CD8-positive, alpha-beta memory T cell (primary cell): Measurements from ENCODE around the gene KCNC1. TPM values are rescaled to one million over a fixed set of nuclear protein-coding genes. Genes with fewer than 3 reads are reported as not detected.

Experiments
- CTCF ChIA-PET: fragments of 350-600 bp; sonication (Branson Sonifier 250); formaldehyde crosslinking; loops from one replicate; lab custom pipeline; 2021; ENCODE audit warnings: antibody characterized with exemption; lab: Charles Lee
- POLR2A ChIA-PET: fragments of 350-600 bp; sonication (Branson Sonifier 250); formaldehyde crosslinking; loops from one replicate; lab custom pipeline; 2021; ENCODE audit warnings: antibody characterized with exemption; lab: Charles Lee
- DNase-seq, 5 donors: peaks; one replicate each; pipeline versions ENCODE4 v3.0.0 to v3.0.0-alpha.2; 2020 to 2022; ENCODE audit warnings: mixed read lengths in 1 of 5
- H3K27ac ChIP-seq: one replicate; pipeline ENCODE4 v1.7.0; 2013; ENCODE audit warnings: low read depth, mild to moderate bottlenecking, low read length, moderate library complexity
- H3K27me3 ChIP-seq: 2 replicates; pipeline ENCODE4 v1.7.0; 2013; ENCODE audit warnings: low read length, mild to moderate bottlenecking; ENCODE audit not compliant: insufficient read depth, poor library complexity, severe bottlenecking
- H3K36me3 ChIP-seq: 2 replicates; pipeline ENCODE4 v1.7.0; 2013; ENCODE audit warnings: mild to moderate bottlenecking, low read length, moderate library complexity; ENCODE audit not compliant: insufficient read depth
- H3K4me1 ChIP-seq: 2 replicates; pipeline ENCODE4 v1.7.0; 2013; ENCODE audit warnings: mild to moderate bottlenecking, low read length, moderate library complexity; ENCODE audit not compliant: insufficient read depth
- H3K4me3 ChIP-seq: 2 replicates; pipeline ENCODE4 v1.7.0; 2013; ENCODE audit warnings: mild to moderate bottlenecking, low read length
- H3K9me3 ChIP-seq: 2 replicates; pipeline ENCODE4 v1.7.0; 2013; ENCODE audit warnings: mild to moderate bottlenecking, low read length
- H3K27ac Mint-ChIP-seq, 8 donors: one replicate each; pipeline ENCODE4 v1.8.0; 2020 to 2021; ENCODE audit warnings: mixed read lengths in 8 of 8, mild to moderate bottlenecking in 6 of 8, inconsistent platforms in 3 of 8, moderate library complexity in 3 of 8
- H3K27me3 Mint-ChIP-seq, 2 donors: one replicate each; pipeline ENCODE4 v1.8.0; 2020 to 2021; ENCODE audit warnings: mixed read lengths in 2 of 2, mild to moderate bottlenecking in 1 of 2, moderate library complexity in 1 of 2
- H3K36me3 Mint-ChIP-seq, 3 donors: one replicate each; pipeline ENCODE4 v1.8.0; 2020 to 2021; ENCODE audit warnings: mixed read lengths in 3 of 3, inconsistent platforms in 1 of 3, mild to moderate bottlenecking in 1 of 3
- H3K4me1 Mint-ChIP-seq, 3 donors: one replicate each; pipeline ENCODE4 v1.8.0; 2020 to 2021; ENCODE audit warnings: mixed read lengths in 3 of 3, inconsistent platforms in 1 of 3, mild to moderate bottlenecking in 1 of 3
- H3K4me3 Mint-ChIP-seq, 7 donors: one replicate each; pipeline ENCODE4 v1.8.0; 2020 to 2021; ENCODE audit warnings: mixed read lengths in 7 of 7, mild to moderate bottlenecking in 6 of 7, moderate library complexity in 4 of 7, inconsistent platforms in 2 of 7
- H3K9me3 Mint-ChIP-seq, 5 donors: one replicate each; pipeline ENCODE4 v1.8.0; 2020 to 2022; ENCODE audit warnings: mixed read lengths in 5 of 5, mild to moderate bottlenecking in 3 of 5, moderate library complexity in 2 of 5, inconsistent platforms in 1 of 5
- polyA plus RNA-seq: library from polyadenylated mRNA; unstranded; fragments of 300-500 nt; fragmentation: Illumina TruSeq; gene quantifications from one replicate; pipeline ENCODE4 v1.2.3, GENCODE V29; 2021
- total RNA-seq, 2 experiments: library from RNA; stranded (reverse); gene quantifications; one replicate each; pipeline ENCODE4 v1.2.3, GENCODE V29; 2021

KCNC1 gene
- total and polyA plus RNA-seq, 3 experiments from 2014 or later = not detected

- POLR2A ChIA-PET = no interaction called here
- Histone ChIP-seq H3K4me3 (no peak overlapping the region), H3K36me3 (no peaks in the 10 kb centered on the region), H3K27ac (no peak overlapping the region), H3K4me1 (no peaks in the 10 kb centered on the region), H3K9me3 (no peaks in the 10 kb centered on the region), H3K27me3 (no peaks in the 10 kb centered on the region)
- DNase-seq = no peak
- H3K27me3 Mint-ChIP-seq = no peaks in the 10 kb centered on the region
- no peaks in the 10 kb centered on the region for H3K9me3 Mint-ChIP-seq
- peaks cover 1 to 3% (median 2%) of the 10 kb centered on the region in 3 donors for H3K36me3 Mint-ChIP-seq
- H3K4me1 Mint-ChIP-seq = no peaks in the 10 kb centered on the region
- CTCF ChIA-PET = no interaction called here
- H3K4me3 Mint-ChIP-seq = peak overlapping the region in 1 of 7 donors; percentile 19
- no peak overlapping the region for H3K27ac Mint-ChIP-seq
These were observed 47.6 kb downstream of the KCNC1 start for GRCh38 chr11:17782145-17782544.

DNA sequence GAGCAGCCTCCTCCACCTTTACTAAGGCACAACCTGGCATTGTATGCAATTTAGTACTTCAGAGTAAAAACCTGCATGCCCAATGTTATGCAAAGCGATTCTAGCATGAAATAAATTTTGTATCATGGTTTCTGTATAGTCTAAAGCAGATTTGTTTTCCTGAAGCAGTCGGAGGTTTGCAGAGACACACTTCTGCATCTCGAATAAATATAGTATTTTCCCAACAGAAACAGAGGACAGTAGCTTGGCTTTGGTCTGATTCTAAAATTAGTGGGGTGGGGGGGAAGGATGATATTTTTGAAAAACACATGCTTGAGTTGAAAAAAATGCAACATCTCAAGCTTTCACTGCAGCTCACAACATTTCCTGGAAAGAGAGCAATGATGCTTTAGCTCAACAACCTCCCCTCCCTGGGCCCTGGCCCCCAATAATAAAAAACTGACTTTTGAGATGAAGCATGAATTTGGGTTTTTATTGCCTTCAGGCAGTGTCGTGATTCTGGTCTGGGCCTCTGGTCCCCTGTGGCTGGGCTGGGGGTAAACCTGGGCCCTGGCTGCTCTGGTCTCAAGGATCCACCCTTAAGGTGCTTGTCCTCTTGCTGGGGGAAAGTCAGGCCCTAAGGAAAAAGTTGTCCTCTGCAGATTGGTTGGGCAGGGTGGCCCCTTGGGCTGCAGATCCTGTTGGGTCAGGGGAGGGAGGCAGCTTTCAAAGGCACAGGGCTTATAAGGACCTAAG, 48.2 kb downstream of the KCNC1 start:
- no peaks in the 10 kb centered on the region for H3K27me3 ChIP-seq
- H3K4me3 ChIP-seq = no peak overlapping the region
- no peaks in the 10 kb centered on the region for H3K36me3 ChIP-seq
- H3K4me1 Mint-ChIP-seq = no peaks in the 10 kb centered on the region
- H3K9me3 Mint-ChIP-seq = no peaks in the 10 kb centered on the region
- H3K27ac ChIP-seq = no peak overlapping the region
- H3K36me3 Mint-ChIP-seq = peaks cover 5 to 7% (median 5%) of the 10 kb centered on the region in 3 donors
- no peak overlapping the region for H3K4me3 Mint-ChIP-seq
- no peak overlapping the region for H3K27ac Mint-ChIP-seq
- H3K4me1 ChIP-seq = no peaks in the 10 kb centered on the region
- DNase-seq = no peak
- ChIA-PET CTCF (no interaction called here), POLR2A (no interaction called here)
- no peaks in the 10 kb centered on the region for H3K27me3 Mint-ChIP-seq
- H3K9me3 ChIP-seq = no peaks in the 10 kb centered on the region

- ChIA-PET POLR2A (no interaction called here), CTCF (interaction anchor here (0.9 kb wide), 1 partner anchor 53 kb away, joined by 3 read pairs; no protein-coding TSS in a partner anchor)
- no peak overlapping the region for H3K4me3 Mint-ChIP-seq
- peaks cover 0 to under 1% (median 0%) of the 10 kb centered on the region in 5 donors for H3K9me3 Mint-ChIP-seq
- no peak overlapping the region for H3K27ac Mint-ChIP-seq
- no peaks in the 10 kb centered on the region for H3K4me1 Mint-ChIP-seq
- no peak overlapping the region for H3K4me3 ChIP-seq
- peaks cover under 1% of the 10 kb centered on the region for H3K36me3 ChIP-seq
- H3K27ac ChIP-seq = no peak overlapping the region
- no peaks in the 10 kb centered on the region for H3K27me3 ChIP-seq
- peaks cover 9 to 13% (median 10%) of the 10 kb centered on the region in 3 donors for H3K36me3 Mint-ChIP-seq
- DNase-seq = no peak
- no peaks in the 10 kb centered on the region for H3K4me1 ChIP-seq
- H3K27me3 Mint-ChIP-seq = peaks cover 0 to 1% of the 10 kb centered on the region in 2 donors
- no peaks in the 10 kb centered on the region for H3K9me3 ChIP-seq
These were observed 49.3 kb downstream of the KCNC1 start for GRCh38 chr11:17783878-17784277.

- Histone ChIP-seq H3K27me3 (no peaks in the 10 kb centered on the region), H3K9me3 (no peaks in the 10 kb centered on the region), H3K4me3 (no peak overlapping the region), H3K27ac (no peak overlapping the region), H3K4me1 (no peaks in the 10 kb centered on the region), H3K36me3 (peaks cover 4% of the 10 kb centered on the region)
- H3K27ac Mint-ChIP-seq = no peak overlapping the region
- POLR2A ChIA-PET = no interaction called here
- CTCF ChIA-PET = no interaction called here
- H3K4me1 Mint-ChIP-seq = no peaks in the 10 kb centered on the region
- H3K9me3 Mint-ChIP-seq = peaks cover 0 to 1% (median 0%) of the 10 kb centered on the region in 5 donors
- peaks cover 12 to 20% (median 13%) of the 10 kb centered on the region in 3 donors for H3K36me3 Mint-ChIP-seq
- H3K27me3 Mint-ChIP-seq = peaks cover 0 to 1% of the 10 kb centered on the region in 2 donors
- H3K4me3 Mint-ChIP-seq = no peak overlapping the region
- DNase-seq = no peak
These were observed 52.4 kb downstream of the KCNC1 start for GRCh38 chr11:17786824-17787525.

- H3K27me3 ChIP-seq = no peaks in the 10 kb centered on the region
- ChIA-PET CTCF (no interaction called here), POLR2A (no interaction called here)
- H3K4me3 ChIP-seq = no peak overlapping the region
- H3K4me3 Mint-ChIP-seq = no peak overlapping the region
- peaks cover 0 to 1% of the 10 kb centered on the region in 2 donors for H3K27me3 Mint-ChIP-seq
- peaks cover 4% of the 10 kb centered on the region for H3K36me3 ChIP-seq
- H3K36me3 Mint-ChIP-seq = peaks cover 12 to 20% (median 13%) of the 10 kb centered on the region in 3 donors
- H3K27ac ChIP-seq = no peak overlapping the region
- H3K27ac Mint-ChIP-seq = peak overlapping the region in 1 of 8 donors; percentile 64
- no peaks in the 10 kb centered on the region for H3K9me3 ChIP-seq
- H3K4me1 Mint-ChIP-seq = no peaks in the 10 kb centered on the region
- no peaks in the 10 kb centered on the region for H3K4me1 ChIP-seq
- H3K9me3 Mint-ChIP-seq = peaks cover 0 to 1% (median 0%) of the 10 kb centered on the region in 5 donors
- DNase-seq = no peak
These were observed 53.5 kb downstream of the KCNC1 start for GRCh38 chr11:17788084-17788483.

GRCh38 chr11:17790453-17790852, 55.9 kb downstream of the KCNC1 start:
- POLR2A ChIA-PET = no interaction called here
- peaks cover 0 to 1% (median 0%) of the 10 kb centered on the region in 5 donors for H3K9me3 Mint-ChIP-seq

GRCh38 chr11:17791144-17791543, 56.6 kb downstream of the KCNC1 start:
- Histone ChIP-seq H3K4me1 (no peaks in the 10 kb centered on the region), H3K36me3 (peaks cover 4% of the 10 kb centered on the region), H3K4me3 (no peak overlapping the region), H3K27me3 (no peaks in the 10 kb centered on the region), H3K9me3 (no peaks in the 10 kb centered on the region), H3K27ac (no peak overlapping the region)
- peaks cover 12 to 17% (median 13%) of the 10 kb centered on the region in 3 donors for H3K36me3 Mint-ChIP-seq
- CTCF ChIA-PET = no interaction called here
- H3K4me3 Mint-ChIP-seq = no peak overlapping the region
- POLR2A ChIA-PET = no interaction called here
- H3K9me3 Mint-ChIP-seq = peaks cover 0 to 1% (median 0%) of the 10 kb centered on the region in 5 donors
- no peaks in the 10 kb centered on the region for H3K4me1 Mint-ChIP-seq
- no peak overlapping the region for H3K27ac Mint-ChIP-seq
- DNase-seq = no peak
- peaks cover 0 to 1% of the 10 kb centered on the region in 2 donors for H3K27me3 Mint-ChIP-seq

More at GRCh38 chr11:17790453-17790852, 55.9 kb downstream of the KCNC1 start:
- no peak overlapping the region for H3K4me3 ChIP-seq
- no peaks in the 10 kb centered on the region for H3K27me3 ChIP-seq
- Mint-ChIP-seq H3K27me3 (peaks cover 0 to 1% of the 10 kb centered on the region in 2 donors), H3K27ac (no peak overlapping the region), H3K4me1 (no peaks in the 10 kb centered on the region), H3K36me3 (peaks cover 12 to 20% (median 12%) of the 10 kb centered on the region in 3 donors), H3K4me3 (no peak overlapping the region)
- H3K4me1 ChIP-seq = no peaks in the 10 kb centered on the region
- DNase-seq = no peak
- no peak overlapping the region for H3K27ac ChIP-seq
- no peaks in the 10 kb centered on the region for H3K9me3 ChIP-seq
- H3K36me3 ChIP-seq = peaks cover 4% of the 10 kb centered on the region
- CTCF ChIA-PET = no interaction called here

- H3K27ac ChIP-seq = no peak overlapping the region
- H3K27me3 Mint-ChIP-seq = peaks cover 0 to 1% of the 10 kb centered on the region in 2 donors
- POLR2A ChIA-PET = no interaction called here
- peaks cover 0 to 1% (median 0%) of the 10 kb centered on the region in 5 donors for H3K9me3 Mint-ChIP-seq
- peak overlapping the region in 1 of 8 donors; percentile 20 for H3K27ac Mint-ChIP-seq
- no peaks in the 10 kb centered on the region for H3K4me1 Mint-ChIP-seq
- H3K4me3 ChIP-seq = no peak overlapping the region
- no peaks in the 10 kb centered on the region for H3K9me3 ChIP-seq
- H3K4me1 ChIP-seq = no peaks in the 10 kb centered on the region
- H3K36me3 Mint-ChIP-seq = peaks cover 11 to 17% (median 15%) of the 10 kb centered on the region in 3 donors
- no peaks in the 10 kb centered on the region for H3K27me3 ChIP-seq
- DNase-seq = no peak
- CTCF ChIA-PET = no interaction called here
- H3K4me3 Mint-ChIP-seq = no peak overlapping the region
- H3K36me3 ChIP-seq = peaks cover 4% of the 10 kb centered on the region
These were observed 57.6 kb downstream of the KCNC1 start for GRCh38 chr11:17792161-17792560.
